GM12874 (cell line): ENCODE results near the gene MAP3K15.

Experiments
- TF ChIP-seq, protein P1 (sequence below): IDR thresholded peaks from 2 replicates; pipeline ENCODE4 v1.5.1; 2011; ENCODE audit warnings: low read depth, mild to moderate bottlenecking, control low read depth, low read length, moderate library complexity; ENCODE audit not compliant: insufficient read depth

The MAP3K15 gene

DNA sequence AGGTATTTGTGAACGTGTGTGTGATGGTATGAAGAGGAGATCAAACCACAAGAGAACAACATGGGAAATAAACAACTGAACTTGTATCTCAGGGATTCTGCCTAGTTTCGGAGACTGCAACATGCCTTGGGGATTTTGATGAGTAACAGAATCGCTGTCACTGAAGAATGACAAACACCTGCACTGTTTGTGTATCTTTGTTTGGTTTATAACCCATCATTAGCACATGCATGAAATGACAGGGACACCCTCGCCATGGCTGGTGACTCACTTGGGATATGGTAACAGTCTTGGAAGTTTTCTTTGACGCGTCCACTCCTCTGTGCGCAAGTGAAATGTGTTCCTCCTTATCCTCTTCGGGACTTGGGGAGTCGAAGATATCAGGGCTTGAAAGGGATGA, 30.3 kb upstream of the MAP3K15 start:
- TF ChIP-seq, protein P1, sequence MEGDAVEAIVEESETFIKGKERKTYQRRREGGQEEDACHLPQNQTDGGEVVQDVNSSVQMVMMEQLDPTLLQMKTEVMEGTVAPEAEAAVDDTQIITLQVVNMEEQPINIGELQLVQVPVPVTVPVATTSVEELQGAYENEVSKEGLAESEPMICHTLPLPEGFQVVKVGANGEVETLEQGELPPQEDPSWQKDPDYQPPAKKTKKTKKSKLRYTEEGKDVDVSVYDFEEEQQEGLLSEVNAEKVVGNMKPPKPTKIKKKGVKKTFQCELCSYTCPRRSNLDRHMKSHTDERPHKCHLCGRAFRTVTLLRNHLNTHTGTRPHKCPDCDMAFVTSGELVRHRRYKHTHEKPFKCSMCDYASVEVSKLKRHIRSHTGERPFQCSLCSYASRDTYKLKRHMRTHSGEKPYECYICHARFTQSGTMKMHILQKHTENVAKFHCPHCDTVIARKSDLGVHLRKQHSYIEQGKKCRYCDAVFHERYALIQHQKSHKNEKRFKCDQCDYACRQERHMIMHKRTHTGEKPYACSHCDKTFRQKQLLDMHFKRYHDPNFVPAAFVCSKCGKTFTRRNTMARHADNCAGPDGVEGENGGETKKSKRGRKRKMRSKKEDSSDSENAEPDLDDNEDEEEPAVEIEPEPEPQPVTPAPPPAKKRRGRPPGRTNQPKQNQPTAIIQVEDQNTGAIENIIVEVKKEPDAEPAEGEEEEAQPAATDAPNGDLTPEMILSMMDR: no peak

DNA sequence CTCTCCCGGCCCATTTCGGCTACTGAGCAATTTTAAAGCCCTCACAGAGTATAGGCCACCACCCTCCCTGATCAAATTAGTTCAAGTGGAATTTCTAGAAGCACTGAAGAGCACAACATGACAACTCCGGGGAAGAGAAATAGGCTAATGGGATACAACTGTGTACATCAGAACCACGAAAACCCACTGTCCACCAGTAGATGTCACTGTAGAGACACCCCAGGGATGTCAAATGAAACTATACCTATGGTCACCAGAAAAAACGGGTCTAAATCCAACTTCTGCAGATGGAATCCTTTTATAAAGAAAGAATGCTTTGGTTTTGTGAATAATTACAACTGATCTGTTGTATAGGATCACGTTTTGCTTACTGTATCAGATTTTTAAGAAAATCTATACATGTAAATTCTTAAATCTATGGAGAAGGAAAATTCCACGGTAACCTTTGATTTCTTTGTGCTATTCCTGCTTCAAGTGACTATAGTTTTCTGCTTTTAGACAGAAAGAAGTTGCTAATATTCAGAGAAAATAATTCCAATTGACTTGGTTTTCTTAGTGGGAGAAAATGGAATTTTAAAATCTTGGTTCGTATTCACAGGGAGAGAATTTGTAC, 29.5 kb upstream of the MAP3K15 start:
- TF ChIP-seq, protein P1: peak; percentile 55

DNA sequence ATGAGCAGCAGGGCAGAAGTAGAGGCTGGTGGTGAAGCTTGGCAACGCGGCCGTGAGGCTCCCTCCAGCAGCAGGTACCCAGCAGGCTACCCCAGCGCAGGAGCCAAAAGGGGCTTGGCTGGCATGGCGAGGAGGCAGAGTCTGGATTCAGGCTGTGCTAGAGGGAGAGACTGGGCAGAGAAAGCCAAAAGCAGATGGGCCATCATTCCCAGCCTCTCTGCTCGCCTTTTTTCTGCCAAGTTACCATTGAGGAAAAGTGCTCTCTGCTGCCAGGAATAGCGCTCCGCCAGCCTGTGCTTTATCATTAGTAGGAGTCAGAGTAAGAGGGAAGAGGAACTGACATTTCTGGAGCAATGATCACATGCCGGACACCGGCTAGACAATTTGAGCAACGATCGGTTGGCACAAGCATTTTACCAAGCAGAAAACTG, 28.7 kb upstream of the MAP3K15 start:
- TF ChIP-seq, protein P1: no peak

- TF ChIP-seq, protein P1: no peak
Observed at GRCh38 chrX:19543020-19543715, 27.9 kb upstream of the MAP3K15 start.

- TF ChIP-seq, protein P1: no peak
Observed at GRCh38 chrX:19541931-19542330, 26.6 kb upstream of the MAP3K15 start.

DNA sequence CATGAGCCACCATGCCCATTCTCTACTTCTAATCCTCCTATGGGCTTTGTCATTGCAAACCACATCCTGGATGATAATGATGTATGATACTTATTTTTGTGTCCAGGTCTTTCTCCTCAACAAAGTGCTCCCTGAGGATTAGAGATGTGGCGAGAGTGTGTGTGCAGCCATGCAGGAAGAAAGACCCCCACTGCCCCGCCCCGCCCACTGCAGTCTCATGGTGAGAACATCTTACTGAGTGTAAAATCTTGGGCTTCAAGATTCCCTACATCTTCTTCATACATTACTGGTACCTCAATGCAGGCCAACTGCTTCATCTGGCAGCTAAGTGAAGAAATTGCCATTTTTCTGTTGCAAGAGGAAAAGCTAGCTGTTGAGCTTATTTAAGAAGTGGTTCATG, 25.9 kb upstream of the MAP3K15 start:
- TF ChIP-seq, protein P1: no peak

GRCh38 chrX:19540076-19540475, 24.8 kb upstream of the MAP3K15 start:
- TF ChIP-seq, protein P1: no peak
